MM.1S (cell line): Measurements from ENCODE around the gene PTPRD.

Experiments used
- DNase-seq: peaks from one replicate; pipeline ENCODE4 v3.0.0-alpha.2; 2015
- H2AFZ ChIP-seq: fragments of 300-600 bp; sonication (generic); 2 replicates; pipeline ENCODE4 v1.6.0; 2016; ENCODE audit warnings: antibody characterized with exemption, low read length
- H3F3A ChIP-seq: fragments of 300-600 bp; sonication (generic); 2 replicates; pipeline ENCODE4 v1.6.1; 2016; ENCODE audit warnings: mild to moderate bottlenecking, antibody characterized with exemption, low read length, moderate library complexity, mixed read lengths; ENCODE audit not compliant: insufficient read depth
- H3K27ac ChIP-seq: fragments of 300-600 bp; sonication (generic); 2 replicates; pipeline ENCODE4 v1.5.1; 2016; ENCODE audit warnings: mild to moderate bottlenecking, low read length
- H3K27me3 ChIP-seq: fragments of 300-600 bp; sonication (generic); replicated peaks from 2 replicates; pipeline ENCODE4 v1.6.0; 2016; ENCODE audit warnings: low read length; ENCODE audit not compliant: insufficient read depth
- H3K36me3 ChIP-seq: fragments of 300-600 bp; sonication (generic); replicated peaks from 2 replicates; pipeline ENCODE4 v1.6.1; 2016; ENCODE audit warnings: mild to moderate bottlenecking, low read length, mixed read lengths; ENCODE audit not compliant: insufficient read depth
- H3K4me1 ChIP-seq: fragments of 300-600 bp; sonication (generic); 2 replicates; pipeline ENCODE4 v1.6.1; 2016; ENCODE audit warnings: low read length, mixed read lengths
- H3K4me2 ChIP-seq: fragments of 300-600 bp; sonication (generic); 2 replicates; pipeline ENCODE4 v1.6.0; 2016; ENCODE audit warnings: low read depth, low read length
- H3K4me3 ChIP-seq: fragments of 300-600 bp; sonication (generic); 2 replicates; pipeline ENCODE4 v1.5.1; 2016; ENCODE audit warnings: low read length, mixed read lengths
- H3K79me2 ChIP-seq: fragments of 300-600 bp; sonication (generic); 2 replicates; pipeline ENCODE4 v1.6.1; 2016; ENCODE audit warnings: mixed run types, low read length, mixed read lengths
- H3K9ac ChIP-seq: fragments of 300-600 bp; sonication (generic); 2 replicates; pipeline ENCODE4 v1.6.1; 2016; ENCODE audit warnings: low read length, mixed read lengths
- H3K9me2 ChIP-seq: fragments of 300-600 bp; sonication (generic); replicated peaks from 2 replicates; pipeline ENCODE4 v1.6.1; 2016; ENCODE audit warnings: mild to moderate bottlenecking, low read length, mixed read lengths; ENCODE audit not compliant: insufficient read depth
- H3K9me3 ChIP-seq: fragments of 300-600 bp; sonication (generic); replicated peaks from 2 replicates; pipeline ENCODE4 v1.6.1; 2016; ENCODE audit warnings: mild to moderate bottlenecking, low read length, mixed read lengths; ENCODE audit not compliant: insufficient read depth
- H4K20me1 ChIP-seq: fragments of 300-600 bp; sonication (generic); 2 replicates; pipeline ENCODE4 v1.6.1; 2016; ENCODE audit warnings: mild to moderate bottlenecking, low read length, moderate library complexity, mixed read lengths; ENCODE audit not compliant: insufficient read depth
- CTCF ChIP-seq: fragments of 300-600 bp; sonication (generic); IDR thresholded peaks from 2 replicates; pipeline ENCODE4 v1.5.1; 2016; ENCODE audit warnings: antibody characterized with exemption, low read length, mixed read lengths
- EZH2 ChIP-seq: fragments of 300-600 bp; sonication (generic); optimal IDR thresholded peaks from 2 replicates; pipeline ENCODE3; 2017; ENCODE audit warnings: low read depth, mild to moderate bottlenecking, antibody characterized with exemption, low read length, mixed read lengths
- EZH2phosphoT487 ChIP-seq: fragments of 300-600 bp; sonication (generic); IDR thresholded peaks from 2 replicates; pipeline ENCODE4 v1.6.1; 2018; ENCODE audit warnings: antibody characterized with exemption, low read length

PTPRD gene

GRCh38 chr9:9387511-9388115, 1225.2 kb downstream of the PTPRD start:
- H3K4me2 ChIP-seq: no peak overlapping the region
- no peak overlapping the region for H3K9ac ChIP-seq
- no peaks in the 10 kb centered on the region for H3K4me1 ChIP-seq
- no peak for TF ChIP-seq EZH2
- no peak for TF ChIP-seq CTCF
- no peak for TF ChIP-seq EZH2phosphoT487
- DNase-seq: no peak
- H3K36me3 ChIP-seq: no peaks in the 10 kb centered on the region
- no peaks in the 10 kb centered on the region for H3K9me2 ChIP-seq
- H2AFZ ChIP-seq: no peak overlapping the region
- H3K27ac ChIP-seq: no peak overlapping the region
- no peaks in the 10 kb centered on the region for H3F3A ChIP-seq
- no peaks in the 10 kb centered on the region for H4K20me1 ChIP-seq
- no peaks in the 10 kb centered on the region for H3K27me3 ChIP-seq
- no peak overlapping the region for H3K4me3 ChIP-seq
- no peaks in the 10 kb centered on the region for H3K79me2 ChIP-seq
- no peaks in the 10 kb centered on the region for H3K9me3 ChIP-seq

- H3K9me3 ChIP-seq: no peaks in the 10 kb centered on the region
- H3K9ac ChIP-seq: no peak overlapping the region
- no peaks in the 10 kb centered on the region for H3K4me1 ChIP-seq
- no peak overlapping the region for H2AFZ ChIP-seq
- no peak overlapping the region for H3K4me2 ChIP-seq
- H3K36me3 ChIP-seq: no peaks in the 10 kb centered on the region
- no peaks in the 10 kb centered on the region for H3F3A ChIP-seq
- no peak overlapping the region for H3K27ac ChIP-seq
- DNase-seq: no peak
- H3K27me3 ChIP-seq: no peaks in the 10 kb centered on the region
- H3K79me2 ChIP-seq: no peaks in the 10 kb centered on the region
- H3K4me3 ChIP-seq: no peak overlapping the region
- no peaks in the 10 kb centered on the region for H3K9me2 ChIP-seq
- TF ChIP-seq CTCF (no peak), EZH2 (no peak), EZH2phosphoT487 (no peak)
- H4K20me1 ChIP-seq: no peaks in the 10 kb centered on the region
Observed at GRCh38 chr9:9362332-9362731, 1250.5 kb downstream of the PTPRD start.

- H3F3A ChIP-seq: no peaks in the 10 kb centered on the region
- DNase-seq: no peak
- H3K27me3 ChIP-seq: no peaks in the 10 kb centered on the region
- no peak overlapping the region for H3K4me3 ChIP-seq
- H3K27ac ChIP-seq: no peak overlapping the region
- H3K9me2 ChIP-seq: no peaks in the 10 kb centered on the region
- no peaks in the 10 kb centered on the region for H4K20me1 ChIP-seq
- no peak overlapping the region for H2AFZ ChIP-seq
- no peak for TF ChIP-seq EZH2phosphoT487
- TF ChIP-seq CTCF: peak; percentile 61
- no peaks in the 10 kb centered on the region for H3K79me2 ChIP-seq
- H3K36me3 ChIP-seq: no peaks in the 10 kb centered on the region
- H3K9me3 ChIP-seq: no peaks in the 10 kb centered on the region
- H3K4me2 ChIP-seq: no peak overlapping the region
- H3K9ac ChIP-seq: no peak overlapping the region
- H3K4me1 ChIP-seq: no peaks in the 10 kb centered on the region
Observed at GRCh38 chr9:9352877-9353481, 1259.8 kb downstream of the PTPRD start.
